GM18511 (cell line): ENCODE results near the gene LRRC15.

ENCODE experiments used
- ATAC-seq: cut with Tn5 transposase; IDR thresholded peaks from one replicate; pipeline ENCODE4 v1.9.1; 2021; ENCODE audit warnings: mild to moderate bottlenecking, moderate library complexity; ENCODE audit not compliant: unreplicated experiment

The LRRC15 gene

GRCh38 chr3:194369522-194370279, at the start of gene LRRC15:
LRRC15 (minus strand) TSS chr3:194369743; CDS start chr3:194361043, 8,700 bp downstream.
- no peak for ATAC-seq

- ATAC-seq, result no peak
Observed at GRCh38 chr3:194418671-194419070, 49.1 kb upstream of the LRRC15 start.

- ATAC-seq, result no peak
Observed at GRCh38 chr3:194407423-194407822, 37.9 kb upstream of the LRRC15 start.

GRCh38 chr3:194405766-194406165, 36.2 kb upstream of the LRRC15 start:
- ATAC-seq, result no peak

GRCh38 chr3:194404365-194405140, 35.0 kb upstream of the LRRC15 start:
- ATAC-seq, result no peak

- ATAC-seq, result no peak
Observed at GRCh38 chr3:194401868-194402329, 32.4 kb upstream of the LRRC15 start.

GRCh38 chr3:194401346-194401745, 31.8 kb upstream of the LRRC15 start:
- ATAC-seq, result no peak

- ATAC-seq, result no peak
Observed at GRCh38 chr3:194399874-194400411, 30.4 kb upstream of the LRRC15 start.

- ATAC-seq, result no peak
Observed at GRCh38 chr3:194399166-194399565, 29.6 kb upstream of the LRRC15 start, which contains the start of gene GP5. GP5 (minus strand) TSS chr3:194399266; CDS start chr3:194398282, 984 bp downstream.

GRCh38 chr3:194397757-194398312, 28.3 kb upstream of the LRRC15 start:
- peak; percentile 32 for ATAC-seq

GRCh38 chr3:194396859-194397756, 27.6 kb upstream of the LRRC15 start:
- ATAC-seq, result peak; percentile 49

GRCh38 chr3:194396539-194396858, 27.0 kb upstream of the LRRC15 start:
- no peak for ATAC-seq

- no peak for ATAC-seq
Observed at GRCh38 chr3:194395778-194396538, 26.4 kb upstream of the LRRC15 start.

- ATAC-seq, result no peak
Observed at GRCh38 chr3:194395212-194395611, 25.7 kb upstream of the LRRC15 start.

- no peak for ATAC-seq
Observed at GRCh38 chr3:194392576-194392975, 23.0 kb upstream of the LRRC15 start.

- no peak for ATAC-seq
Observed at GRCh38 chr3:194390835-194391234, 21.3 kb upstream of the LRRC15 start.

GRCh38 chr3:194389269-194389668, 19.7 kb upstream of the LRRC15 start:
- no peak for ATAC-seq

GRCh38 chr3:194387926-194388418, 18.4 kb upstream of the LRRC15 start:
- no peak for ATAC-seq

GRCh38 chr3:194387276-194387675, 17.7 kb upstream of the LRRC15 start:
- ATAC-seq, result no peak

- ATAC-seq, result no peak
Observed at GRCh38 chr3:194386648-194387047, 17.1 kb upstream of the LRRC15 start.
